ENCODE measurements around the gene ABCE1. TPM values are rescaled to one million over a fixed set of nuclear protein-coding genes. Genes with fewer than 3 reads are reported as not detected.

ABCE1 gene
- 107 and 114 TPM in 2 replicates for total RNA-seq
- 32.3 and 38.4 TPM in 2 replicates for polyA plus RNA-seq
- 75.8 and 87.0 TPM in 2 replicates for polyA plus RNA-seq (2011; cell fraction: cytosol; rRNA removed)
- polyA plus RNA-seq (2011; cell fraction: nucleus; rRNA removed), result 106 and 121 TPM in 2 replicates
- polyA plus RNA-seq (2012), result 87.0 and 110 TPM in 2 replicates
- 78.9 and 107 TPM in 2 replicates for polyA minus RNA-seq
- polyA minus RNA-seq (2011; cell fraction: cytosol; rRNA and poly(A)+ RNA removed), result 21.8 TPM
- 41.6 and 80.4 TPM in 2 replicates for polyA minus RNA-seq (2011; cell fraction: nucleus; rRNA and poly(A)+ RNA removed)
- Bru-seq, nascent RNA, result percentile 97 among the genes with signal in this experiment
- BruChase-seq, experiment 1, labeled RNA remaining after a 6-hour chase, result percentile 97 among the genes with signal in this experiment
- BruChase-seq, experiment 2, labeled RNA remaining after a 2-hour chase, result percentile 95 among the genes with signal in this experiment
- long read RNA-seq, transcript ABCE1-201 (18 exons, 3,921 nt), result major isoform, 160 of 197 reads
- long read RNA-seq, partial matches to known transcripts, result 12 of 197 reads
- long read RNA-seq, other reads (novel, unspliced or antisense), result 23 of 197 reads

GRCh38 chr4:145097821-145098674 is at the start of gene ABCE1, which contains the start of gene ANAPC10:
TSS of gene ABCE1 (plus strand) at chr4:145098311. CDS start at chr4:145104413, 6,102 bp downstream.
TSS of gene ANAPC10 (minus strand) at chr4:145098196. CDS start at chr4:145096099, 2,097 bp downstream.
- DNase-seq (ENCODE audit: low read depth, low spot score) (peak; percentile 98), FAIRE-seq (peak; percentile 87)
- no peaks in the 10 kb centered on the region for H3K9me1 ChIP-seq (replicated peaks; ENCODE audit: control insufficient read depth, extremely low read depth, insufficient read depth, low read length)
- no peaks in the 10 kb centered on the region for H3K27me3 ChIP-seq (ENCODE audit: control insufficient read depth in 2 of 2, insufficient read depth in 2 of 2, low read length in 2 of 2)
- peak within 1 kb of the TSS; percentile 45 to 95 (median 66) for H3K4me3 ChIP-seq (replicated peaks in 1 of 3; ENCODE audit: insufficient read depth in 1 of 3, low read depth in 1 of 3, low read length in 3 of 3)
- ChIA-PET CTCF (interaction anchor here (0.6 to 2.0 kb wide), 16 partner anchors 10 to 924 kb away, joined by 3 to 5 read pairs (median 3); no protein-coding TSS in a partner anchor), POLR2A (interaction anchor here (1.5 kb wide), 1 partner anchor 36 kb away, joined by 4 read pairs; no protein-coding TSS in a partner anchor)
- H3K27ac ChIP-seq (ENCODE audit: insufficient read depth, low read depth, low read length), result peak within 1 kb of the TSS; percentile 74
- H3K36me3 ChIP-seq (ENCODE audit: control insufficient read depth in 2 of 2, extremely low read depth in 1 of 2, insufficient read depth in 2 of 2, low read length in 2 of 2), result peaks cover 3 to 6% of the 10 kb centered on the region in 2 experiments
- H3K4me2 ChIP-seq (ENCODE audit: insufficient read depth, low read length), result peak within 1 kb of the TSS; percentile 100
- peaks cover 83% of the 10 kb centered on the region for H3K79me2 ChIP-seq (ENCODE audit: control insufficient read depth, insufficient read depth, low read length)
- dilution Hi-C loops (cut with MboI; ENCODE audit: extremely low pct_ligation_motif_present, low sequenced_read_pairs) (no loop called here), intact Hi-C loops (cut with micrococcal nuclease) (loop anchor here (1.0 to 5.0 kb wide), 6 partner anchors 9 to 1761 kb away; partner anchors contain the start of genes GAB1, HHIP, SMAD1 and ZNF827)
- peaks cover 35% of the 10 kb centered on the region for H3K4me1 ChIP-seq (ENCODE audit: control insufficient read depth, extremely low read depth, insufficient read depth, low read length)
- H2AFZ ChIP-seq (ENCODE audit: low read depth, low read length), result peak within 1 kb of the TSS; percentile 66
- TF ChIP-seq, protein P1, sequence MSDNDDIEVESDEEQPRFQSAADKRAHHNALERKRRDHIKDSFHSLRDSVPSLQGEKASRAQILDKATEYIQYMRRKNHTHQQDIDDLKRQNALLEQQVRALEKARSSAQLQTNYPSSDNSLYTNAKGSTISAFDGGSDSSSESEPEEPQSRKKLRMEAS (IDR thresholded peaks at IDR 0.05; ENCODE audit: insufficient read depth, insufficient read length), result peak; percentile 90
- TF ChIP-seq EZH2 (IDR thresholded peaks at IDR 0.05; ENCODE audit: borderline replicate concordance, low read depth, low read length, severe bottlenecking), result no peak
- peak; percentile 82 for TF ChIP-seq POLR2A (IDR thresholded peaks at IDR 0.05; ENCODE audit: low read depth, low read length)
- TF ChIP-seq POLR2AphosphoS5 (IDR thresholded peaks at IDR 0.05; ENCODE audit: insufficient read depth, low read depth, low read length), result peak; percentile 95
- TF ChIP-seq JUN (IDR thresholded peaks at IDR 0.05; ENCODE audit: borderline replicate concordance, insufficient read depth, insufficient read length, low read depth), result peak; percentile 92
- TF ChIP-seq FOS (IDR thresholded peaks at IDR 0.05; ENCODE audit: borderline replicate concordance, insufficient read depth, low read length), result no peak
- TF ChIP-seq, protein P2, sequence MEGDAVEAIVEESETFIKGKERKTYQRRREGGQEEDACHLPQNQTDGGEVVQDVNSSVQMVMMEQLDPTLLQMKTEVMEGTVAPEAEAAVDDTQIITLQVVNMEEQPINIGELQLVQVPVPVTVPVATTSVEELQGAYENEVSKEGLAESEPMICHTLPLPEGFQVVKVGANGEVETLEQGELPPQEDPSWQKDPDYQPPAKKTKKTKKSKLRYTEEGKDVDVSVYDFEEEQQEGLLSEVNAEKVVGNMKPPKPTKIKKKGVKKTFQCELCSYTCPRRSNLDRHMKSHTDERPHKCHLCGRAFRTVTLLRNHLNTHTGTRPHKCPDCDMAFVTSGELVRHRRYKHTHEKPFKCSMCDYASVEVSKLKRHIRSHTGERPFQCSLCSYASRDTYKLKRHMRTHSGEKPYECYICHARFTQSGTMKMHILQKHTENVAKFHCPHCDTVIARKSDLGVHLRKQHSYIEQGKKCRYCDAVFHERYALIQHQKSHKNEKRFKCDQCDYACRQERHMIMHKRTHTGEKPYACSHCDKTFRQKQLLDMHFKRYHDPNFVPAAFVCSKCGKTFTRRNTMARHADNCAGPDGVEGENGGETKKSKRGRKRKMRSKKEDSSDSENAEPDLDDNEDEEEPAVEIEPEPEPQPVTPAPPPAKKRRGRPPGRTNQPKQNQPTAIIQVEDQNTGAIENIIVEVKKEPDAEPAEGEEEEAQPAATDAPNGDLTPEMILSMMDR (IDR thresholded peaks at IDR 0.05; ENCODE audit: extremely low read depth in 1 of 2, insufficient read depth in 1 of 2, low read depth in 1 of 2, low read length in 2 of 2), result peak in 1 of 2 donors; percentile 11
- TF ChIP-seq GATA2 (IDR thresholded peaks at IDR 0.05; ENCODE audit: insufficient read depth, insufficient read length, low read depth, low read length), result no peak
- no peak for TF ChIP-seq MYC (IDR thresholded peaks at IDR 0.05; ENCODE audit: low read depth, low read length)
- BruUV-seq (replicated peaks), result TSS peak; percentile 49
- H4K20me1 ChIP-seq (replicated peaks; ENCODE audit: control insufficient read depth, extremely low read depth, insufficient read depth, low read length), result peaks cover 2% of the 10 kb centered on the region
- H3K9ac ChIP-seq (replicated peaks; ENCODE audit: extremely low read depth, insufficient read depth, low read length), result peak within 1 kb of the TSS; percentile 90
- no peaks in the 10 kb centered on the region for H3K9me3 ChIP-seq (replicated peaks; ENCODE audit: control insufficient read depth, insufficient read depth, low read length)
